Epithelial cell of esophagus (primary cell): ENCODE data around the gene VTI1A.

ENCODE experiments used
- DNase-seq: peaks from one replicate; pipeline ENCODE4 v3.0.0; 2010; ENCODE audit warnings: low read depth
- H3K4me3 ChIP-seq: 2 replicates; pipeline ENCODE4 v1.5.1; 2011; ENCODE audit warnings: mild to moderate bottlenecking, low read length, control low read depth
- TF ChIP-seq, protein P1 (sequence below): IDR thresholded peaks from 2 replicates; pipeline ENCODE4 v1.5.1; 2011; ENCODE audit warnings: low read depth, mild to moderate bottlenecking, low read length, control low read depth, inconsistent platforms; ENCODE audit not compliant: insufficient read depth; ENCODE audit errors: missing control alignments

VTI1A gene

DNA sequence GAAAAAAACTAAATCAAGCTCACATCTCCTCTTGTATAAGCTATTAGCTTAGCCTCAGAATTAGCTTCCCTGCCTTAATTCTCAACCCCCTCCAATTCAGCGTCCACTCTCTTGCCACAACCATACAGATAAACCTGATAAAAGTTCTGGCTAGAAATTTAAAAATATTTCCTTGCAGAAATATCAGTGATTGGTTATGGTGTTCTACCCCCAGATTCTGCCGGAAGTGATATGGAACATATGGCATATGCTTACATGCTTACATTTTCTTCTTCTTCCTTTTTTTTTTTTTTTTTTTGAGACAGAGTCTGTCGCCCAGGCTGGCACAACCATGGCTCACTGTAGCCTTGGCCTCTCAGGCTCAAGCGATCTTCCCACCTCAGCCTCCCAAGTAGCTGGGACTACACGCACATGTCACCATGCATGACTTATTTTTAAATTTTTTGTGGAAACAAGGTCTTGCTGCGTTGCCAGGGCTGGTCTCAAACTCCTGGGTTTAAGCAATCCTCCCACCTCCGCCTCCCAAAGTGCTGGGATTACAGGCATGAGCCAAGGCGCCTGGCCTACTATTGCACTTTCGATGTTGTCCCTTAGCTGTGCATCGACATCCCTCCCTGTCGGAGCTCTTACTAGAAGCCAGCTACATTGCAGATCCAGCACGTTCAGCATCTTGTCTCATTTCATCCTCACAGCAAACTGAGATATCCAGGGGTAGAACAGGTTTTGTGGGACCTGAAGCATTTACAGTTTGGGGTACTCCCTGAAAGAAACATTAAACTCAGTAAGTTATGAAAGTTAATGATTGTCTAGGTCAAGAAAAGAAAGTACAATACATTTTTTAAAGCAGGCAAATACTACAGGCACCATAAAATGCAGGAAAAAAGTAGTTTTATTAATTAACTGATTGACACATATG lies 297.4 kb downstream of the VTI1A start:
- no peak overlapping the region for H3K4me3 ChIP-seq
- no peak for DNase-seq
- TF ChIP-seq, protein P1, sequence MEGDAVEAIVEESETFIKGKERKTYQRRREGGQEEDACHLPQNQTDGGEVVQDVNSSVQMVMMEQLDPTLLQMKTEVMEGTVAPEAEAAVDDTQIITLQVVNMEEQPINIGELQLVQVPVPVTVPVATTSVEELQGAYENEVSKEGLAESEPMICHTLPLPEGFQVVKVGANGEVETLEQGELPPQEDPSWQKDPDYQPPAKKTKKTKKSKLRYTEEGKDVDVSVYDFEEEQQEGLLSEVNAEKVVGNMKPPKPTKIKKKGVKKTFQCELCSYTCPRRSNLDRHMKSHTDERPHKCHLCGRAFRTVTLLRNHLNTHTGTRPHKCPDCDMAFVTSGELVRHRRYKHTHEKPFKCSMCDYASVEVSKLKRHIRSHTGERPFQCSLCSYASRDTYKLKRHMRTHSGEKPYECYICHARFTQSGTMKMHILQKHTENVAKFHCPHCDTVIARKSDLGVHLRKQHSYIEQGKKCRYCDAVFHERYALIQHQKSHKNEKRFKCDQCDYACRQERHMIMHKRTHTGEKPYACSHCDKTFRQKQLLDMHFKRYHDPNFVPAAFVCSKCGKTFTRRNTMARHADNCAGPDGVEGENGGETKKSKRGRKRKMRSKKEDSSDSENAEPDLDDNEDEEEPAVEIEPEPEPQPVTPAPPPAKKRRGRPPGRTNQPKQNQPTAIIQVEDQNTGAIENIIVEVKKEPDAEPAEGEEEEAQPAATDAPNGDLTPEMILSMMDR, result no peak

DNA sequence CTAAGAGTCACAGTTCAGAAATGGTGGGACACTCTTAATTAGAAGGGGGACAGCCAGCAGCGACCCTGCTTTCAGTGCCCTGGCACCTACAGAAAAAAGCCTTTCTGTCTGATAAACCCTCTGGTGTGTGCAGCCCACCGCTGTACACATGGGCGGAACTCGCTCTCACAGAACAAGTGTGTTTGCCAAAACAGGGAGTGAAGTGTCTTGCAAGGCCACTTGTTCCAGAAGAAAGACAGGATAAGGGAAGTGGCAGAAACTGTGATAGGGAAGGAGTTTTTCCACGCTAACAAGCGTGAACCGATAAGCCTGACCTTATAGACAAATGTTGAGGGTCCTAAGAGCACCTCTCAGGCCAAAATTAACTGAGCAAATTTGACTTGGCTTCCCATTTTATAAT lies 299.3 kb downstream of the VTI1A start:
- DNase-seq, result no peak
- TF ChIP-seq, protein P1, result no peak
- H3K4me3 ChIP-seq, result no peak overlapping the region

DNA sequence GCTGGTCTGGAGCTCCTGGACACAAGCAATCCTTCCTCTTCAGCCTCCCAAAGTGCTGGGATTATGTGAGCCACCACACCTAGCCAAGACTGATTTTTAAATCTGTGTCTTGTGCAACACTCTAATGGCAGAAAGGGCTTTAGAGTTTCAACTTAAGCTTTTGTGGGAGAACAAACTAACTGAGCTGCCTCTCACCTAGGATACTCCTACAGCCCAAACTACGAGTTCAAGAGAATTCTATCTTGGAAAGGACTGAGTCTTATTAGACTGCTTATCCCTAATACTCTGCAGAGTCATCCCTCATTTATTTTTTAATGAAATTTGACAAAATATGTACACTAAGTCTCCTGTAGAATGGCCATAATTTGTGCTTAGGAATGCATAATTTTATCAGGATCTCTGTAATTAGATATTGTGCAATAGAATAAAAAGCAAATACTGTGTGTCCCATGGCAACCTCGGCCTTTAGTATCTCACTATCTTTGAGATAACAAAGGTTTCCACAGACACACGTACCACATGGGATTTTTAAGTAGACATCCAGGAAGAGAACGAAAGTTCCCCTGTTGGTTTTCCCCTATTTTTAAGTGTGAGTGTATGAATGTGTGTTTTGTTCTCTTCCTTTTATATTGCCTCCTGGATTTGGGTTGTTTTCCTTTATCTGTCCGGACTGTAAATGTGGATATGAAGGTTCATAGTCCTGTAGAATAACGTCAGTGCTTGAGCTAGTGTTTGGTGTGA lies 303.6 kb downstream of the VTI1A start:
- TF ChIP-seq, protein P1, result no peak
- no peak for DNase-seq
- no peak overlapping the region for H3K4me3 ChIP-seq

DNA sequence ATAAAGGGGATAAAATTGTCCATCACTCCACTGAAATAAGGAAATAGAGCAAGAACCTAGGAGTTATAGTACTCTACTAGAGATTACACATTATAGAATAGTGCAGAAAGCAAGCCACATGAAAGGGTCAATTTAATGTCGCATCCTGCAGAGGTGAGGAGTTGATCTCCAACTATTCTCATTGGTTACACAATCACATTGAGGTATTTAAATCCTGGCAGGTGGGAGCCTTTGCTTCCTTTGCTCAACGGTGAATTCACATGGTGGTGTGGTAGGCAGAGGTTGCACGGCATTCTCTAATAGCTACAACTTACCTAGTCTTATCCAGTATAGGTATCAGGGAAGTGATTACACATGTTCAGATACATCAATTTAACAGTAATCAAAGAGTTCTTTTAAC lies 304.6 kb downstream of the VTI1A start:
- TF ChIP-seq, protein P1, result no peak
- DNase-seq, result no peak
- no peak overlapping the region for H3K4me3 ChIP-seq

DNA sequence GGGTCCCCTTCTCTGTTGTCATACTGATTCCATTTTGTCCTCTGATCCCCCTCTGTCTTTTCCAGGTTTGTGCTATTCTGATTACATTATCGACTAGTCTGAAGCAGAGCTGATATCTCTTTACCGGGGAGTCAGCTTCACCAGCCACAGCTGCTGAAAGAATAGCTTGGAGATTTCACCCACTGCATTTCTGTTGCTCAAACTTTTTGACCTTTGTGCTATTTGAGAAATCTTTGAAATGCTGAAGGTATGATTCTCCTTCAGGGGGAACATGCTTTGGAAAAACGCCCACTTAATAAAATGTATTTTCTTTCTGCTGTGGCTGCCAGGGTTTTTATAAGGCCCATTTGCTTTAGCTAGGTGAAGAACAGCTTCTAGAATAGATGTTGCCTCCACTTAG lies 305.3 kb downstream of the VTI1A start:
- no peak overlapping the region for H3K4me3 ChIP-seq
- TF ChIP-seq, protein P1, result no peak
- DNase-seq, result no peak

DNA sequence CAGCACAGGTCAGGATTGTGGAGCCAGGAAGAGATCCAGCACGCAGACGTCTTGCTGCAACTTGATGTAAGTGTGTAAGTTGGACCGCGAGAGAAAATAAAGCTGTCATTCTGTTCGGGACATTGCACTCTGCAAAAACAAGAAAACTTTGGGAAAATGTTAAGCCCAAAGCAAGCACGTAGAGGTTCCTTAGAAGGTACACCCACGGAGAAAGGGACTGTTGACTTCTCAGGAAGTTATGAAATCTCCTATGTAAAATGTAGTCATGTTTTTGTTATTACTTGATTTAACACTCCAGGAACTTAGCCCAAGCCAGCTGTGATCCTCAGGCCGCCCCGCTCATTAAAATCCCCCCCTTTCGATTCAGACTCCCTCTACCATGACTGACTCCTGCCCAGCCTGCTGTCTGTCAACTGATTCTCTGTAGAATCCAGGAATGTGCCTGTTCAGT lies 307.0 kb downstream of the VTI1A start:
- no peak overlapping the region for H3K4me3 ChIP-seq
- DNase-seq, result peak; percentile 35
- TF ChIP-seq, protein P1, result no peak
